Measurements from ENCODE around the gene SNRPB.

DNA sequence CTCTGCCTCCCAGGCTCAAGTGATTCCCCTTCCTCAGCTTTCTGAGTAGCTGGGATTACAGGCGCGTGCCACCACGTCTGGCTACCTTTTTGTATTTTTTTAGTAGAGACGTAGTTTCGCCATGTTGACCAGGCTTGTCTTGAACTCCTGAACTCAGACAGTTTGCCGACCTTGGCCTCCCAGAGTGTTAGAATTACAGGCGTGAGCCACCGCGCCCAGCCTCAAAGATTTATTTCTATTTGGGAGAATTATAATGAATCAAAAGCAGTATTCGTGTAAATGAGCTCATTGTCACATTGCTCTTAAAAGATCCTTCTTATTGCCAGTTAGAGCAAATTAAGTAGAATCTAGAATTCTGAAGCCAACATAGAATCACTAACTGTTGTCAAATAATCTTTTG is 47.5 kb upstream of the SNRPB start:
- TF ChIP-seq, protein P1, sequence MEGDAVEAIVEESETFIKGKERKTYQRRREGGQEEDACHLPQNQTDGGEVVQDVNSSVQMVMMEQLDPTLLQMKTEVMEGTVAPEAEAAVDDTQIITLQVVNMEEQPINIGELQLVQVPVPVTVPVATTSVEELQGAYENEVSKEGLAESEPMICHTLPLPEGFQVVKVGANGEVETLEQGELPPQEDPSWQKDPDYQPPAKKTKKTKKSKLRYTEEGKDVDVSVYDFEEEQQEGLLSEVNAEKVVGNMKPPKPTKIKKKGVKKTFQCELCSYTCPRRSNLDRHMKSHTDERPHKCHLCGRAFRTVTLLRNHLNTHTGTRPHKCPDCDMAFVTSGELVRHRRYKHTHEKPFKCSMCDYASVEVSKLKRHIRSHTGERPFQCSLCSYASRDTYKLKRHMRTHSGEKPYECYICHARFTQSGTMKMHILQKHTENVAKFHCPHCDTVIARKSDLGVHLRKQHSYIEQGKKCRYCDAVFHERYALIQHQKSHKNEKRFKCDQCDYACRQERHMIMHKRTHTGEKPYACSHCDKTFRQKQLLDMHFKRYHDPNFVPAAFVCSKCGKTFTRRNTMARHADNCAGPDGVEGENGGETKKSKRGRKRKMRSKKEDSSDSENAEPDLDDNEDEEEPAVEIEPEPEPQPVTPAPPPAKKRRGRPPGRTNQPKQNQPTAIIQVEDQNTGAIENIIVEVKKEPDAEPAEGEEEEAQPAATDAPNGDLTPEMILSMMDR (IDR thresholded peaks at IDR 0.05; ENCODE audit: extremely low read depth in 1 of 2, insufficient read depth in 1 of 2, low read depth in 1 of 2, low read length in 2 of 2) = no peak
- TF ChIP-seq, protein P2, sequence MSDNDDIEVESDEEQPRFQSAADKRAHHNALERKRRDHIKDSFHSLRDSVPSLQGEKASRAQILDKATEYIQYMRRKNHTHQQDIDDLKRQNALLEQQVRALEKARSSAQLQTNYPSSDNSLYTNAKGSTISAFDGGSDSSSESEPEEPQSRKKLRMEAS (IDR thresholded peaks at IDR 0.05; ENCODE audit: insufficient read depth, insufficient read length) = no peak
- TF ChIP-seq POLR2A (IDR thresholded peaks at IDR 0.05; ENCODE audit: low read depth, low read length) (no peak), EZH2 (IDR thresholded peaks at IDR 0.05; ENCODE audit: borderline replicate concordance, low read depth, low read length, severe bottlenecking) (no peak)

Data from endothelial cell of umbilical vein (primary cell).